HEK293T (cell line): ENCODE data around the gene TMEM51.

Source experiments
- CTCF ChIA-PET: fragments of 350-600 bp; formaldehyde crosslinking; extraction: SDS; loops from one replicate; lab custom pipeline; 2021; ENCODE audit warnings: antibody characterized with exemption, inconsistent platforms; lab: Yijun Ruan, JAX
- POLR2A ChIA-PET: fragments of 350-600 bp; formaldehyde crosslinking; extraction: SDS; loops from one replicate; lab custom pipeline; 2020; ENCODE audit warnings: antibody characterized with exemption, inconsistent platforms; lab: Yijun Ruan, JAX
- DNase-seq: peaks from one replicate; pipeline ENCODE4 v3.0.0; 2012; ENCODE audit warnings: mixed read lengths; ENCODE audit errors: extremely low spot score
- ARNT ChIP-seq: fragments of 450-650 bp; IDR thresholded peaks from 2 replicates; pipeline ENCODE4 v1.6.1; 2017; ENCODE audit warnings: mild to moderate bottlenecking
- BHLHE40 ChIP-seq: fragments of 450-650 bp; IDR thresholded peaks from 2 replicates; pipeline ENCODE4 v1.6.1; 2016; ENCODE audit warnings: mild to moderate bottlenecking, moderate library complexity, borderline replicate concordance
- CTBP1 ChIP-seq: fragments of 450-650 bp; IDR thresholded peaks from 2 replicates; pipeline ENCODE4 v1.6.1; 2016; ENCODE audit warnings: borderline replicate concordance
- ELF4 ChIP-seq: fragments of 450-650 bp; IDR thresholded peaks from 2 replicates; pipeline ENCODE4 v1.6.1; 2017; ENCODE audit warnings: antibody characterized with exemption
- FOXA1 ChIP-seq: fragments of 450-650 bp; IDR thresholded peaks from 2 replicates; pipeline ENCODE4 v1.6.1; 2016; ENCODE audit warnings: mild to moderate bottlenecking
- FOXK2 ChIP-seq: fragments of 450-650 bp; IDR thresholded peaks from 2 replicates; pipeline ENCODE4 v1.6.1; 2016; ENCODE audit warnings: mild to moderate bottlenecking
- FOXM1 ChIP-seq: fragments of 450-650 bp; IDR thresholded peaks from 2 replicates; pipeline ENCODE4 v1.6.1; 2017; ENCODE audit warnings: mild to moderate bottlenecking, borderline replicate concordance
- HDGF ChIP-seq: fragments of 450-650 bp; IDR thresholded peaks from 2 replicates; pipeline ENCODE4 v1.6.1; 2017; ENCODE audit warnings: antibody characterized with exemption, borderline replicate concordance
- L3MBTL2 ChIP-seq: fragments of 450-650 bp; conservative IDR thresholded peaks from 2 replicates; pipeline ENCODE4 v1.6.1; 2016; ENCODE audit warnings: mild to moderate bottlenecking
- LEF1 ChIP-seq: fragments of 450-650 bp; IDR thresholded peaks from 2 replicates; pipeline ENCODE4 v1.6.1; 2017; ENCODE audit warnings: mild to moderate bottlenecking, borderline replicate concordance
- NFRKB ChIP-seq: fragments of 450-650 bp; IDR thresholded peaks from 2 replicates; pipeline ENCODE4 v1.6.1; 2016; ENCODE audit warnings: mild to moderate bottlenecking, moderate library complexity
- PKNOX1 ChIP-seq: fragments of 450-650 bp; IDR thresholded peaks from 2 replicates; pipeline ENCODE4 v1.6.1; 2016
- SP1 ChIP-seq: fragments of 450-650 bp; IDR thresholded peaks from 2 replicates; pipeline ENCODE4 v1.6.1; 2017
- SUZ12 ChIP-seq: fragments of 450-650 bp; IDR thresholded peaks from 2 replicates; pipeline ENCODE4 v1.6.1; 2016; ENCODE audit warnings: mild to moderate bottlenecking
- TARDBP ChIP-seq: fragments of 450-650 bp; IDR thresholded peaks from 2 replicates; pipeline ENCODE4 v1.6.1; 2016
- ZNF384 ChIP-seq: fragments of 450-650 bp; IDR thresholded peaks from 2 replicates; pipeline ENCODE4 v1.6.1; 2016

TMEM51 gene

GRCh38 chr1:15197591-15198447, 44.3 kb downstream of the TMEM51 start:
- TF ChIP-seq LEF1 (no peak), SP1 (no peak), TARDBP (no peak), SUZ12 (no peak), NFRKB (no peak), BHLHE40 (no peak), ARNT (no peak), FOXM1 (no peak), ELF4 (no peak), FOXA1 (no peak), CTBP1 (no peak), PKNOX1 (no peak), HDGF (no peak), FOXK2 (no peak), L3MBTL2 (no peak), ZNF384 (no peak)
- no peak for DNase-seq
- ChIA-PET POLR2A (no interaction called here), CTCF (interaction anchor here (0.5 kb wide), 1 partner anchor 146 kb away, joined by 5 read pairs; no protein-coding TSS in a partner anchor)

GRCh38 chr1:15198684-15199083, 45.1 kb downstream of the TMEM51 start:
- DNase-seq: no peak
- POLR2A ChIA-PET: no interaction called here
- TF ChIP-seq L3MBTL2: no peak
- TF ChIP-seq ELF4: no peak
- TF ChIP-seq SUZ12: no peak
- TF ChIP-seq ZNF384: no peak
- no peak for TF ChIP-seq SP1
- TF ChIP-seq TARDBP: no peak
- no peak for TF ChIP-seq HDGF
- TF ChIP-seq FOXK2: no peak
- TF ChIP-seq BHLHE40: no peak
- no peak for TF ChIP-seq NFRKB
- CTCF ChIA-PET: interaction anchor here (1.3 kb wide), 1 partner anchor 20 kb away, joined by 4 read pairs; no protein-coding TSS in a partner anchor

- DNase-seq: no peak
- TF ChIP-seq NFRKB: no peak
- no peak for TF ChIP-seq ZNF384
- no peak for TF ChIP-seq L3MBTL2
- TF ChIP-seq TARDBP: no peak
- POLR2A ChIA-PET: interaction anchor here (1.1 to 1.7 kb wide), 2 partner anchors 9 to 45 kb away, joined by 3 to 5 read pairs; no protein-coding TSS in a partner anchor
- CTCF ChIA-PET: interaction anchor here (1.1 kb wide), 1 partner anchor 44 kb away, joined by 4 read pairs; no protein-coding TSS in a partner anchor
These were observed 47.7 kb downstream of the TMEM51 start for GRCh38 chr1:15201221-15201620.

GRCh38 chr1:15201849-15202551, 48.5 kb downstream of the TMEM51 start:
- ChIA-PET CTCF (interaction anchor here (0.6 kb wide), 1 partner anchor 71 kb away, joined by 3 read pairs; no protein-coding TSS in a partner anchor), POLR2A (interaction anchor here (1.1 to 1.7 kb wide), 3 partner anchors 8 to 70 kb away, joined by 3 to 5 read pairs (median 4); no protein-coding TSS in a partner anchor)
- DNase-seq: no peak
- TF ChIP-seq CTBP1 (no peak), NFRKB (no peak), HDGF (no peak), FOXA1 (no peak), TARDBP (no peak), BHLHE40 (no peak), ARNT (no peak), SUZ12 (no peak), FOXK2 (no peak), FOXM1 (no peak), L3MBTL2 (no peak), ZNF384 (no peak), ELF4 (no peak), SP1 (no peak), PKNOX1 (no peak), LEF1 (no peak)

GRCh38 chr1:15204931-15205330, 51.4 kb downstream of the TMEM51 start:
- POLR2A ChIA-PET: no interaction called here
- DNase-seq: no peak
- CTCF ChIA-PET: no interaction called here
- TF ChIP-seq LEF1: no peak
- TF ChIP-seq ELF4: no peak
- no peak for TF ChIP-seq ZNF384
- TF ChIP-seq L3MBTL2: no peak
- no peak for TF ChIP-seq ARNT
- TF ChIP-seq FOXM1: no peak
- no peak for TF ChIP-seq TARDBP
- no peak for TF ChIP-seq NFRKB
- TF ChIP-seq PKNOX1: no peak
